Suppressor macrophage treated with lipopolysaccharide for 1 hour (primary cell): ENCODE data around the gene DHRS12.

Experiments used
- DNase-seq, 3 donors: peaks; one replicate each; pipeline ENCODE4 v3.0.0-alpha.2; 2020 to 2022

Gene DHRS12, protein sequence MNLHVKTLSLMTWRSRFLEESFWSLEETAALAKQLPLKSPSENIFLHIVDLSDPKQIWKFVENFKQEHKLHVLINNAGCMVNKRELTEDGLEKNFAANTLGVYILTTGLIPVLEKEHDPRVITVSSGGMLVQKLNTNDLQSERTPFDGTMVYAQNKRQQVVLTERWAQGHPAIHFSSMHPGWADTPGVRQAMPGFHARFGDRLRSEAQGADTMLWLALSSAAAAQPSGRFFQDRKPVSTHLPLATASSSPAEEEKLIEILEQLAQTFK

GRCh38 chr13:51803422-51804294, at the start of gene DHRS12:
TSS of gene DHRS12 (minus strand) at chr13:51804163. CDS start at chr13:51799659, 4,504 bp downstream.
- DNase-seq: peak; percentile 93 to 98 (median 96)

- DNase-seq: peak; percentile 55 to 67 (median 66)
Observed at GRCh38 chr13:51849145-51850101, 45.5 kb upstream of the DHRS12 start.

DNA sequence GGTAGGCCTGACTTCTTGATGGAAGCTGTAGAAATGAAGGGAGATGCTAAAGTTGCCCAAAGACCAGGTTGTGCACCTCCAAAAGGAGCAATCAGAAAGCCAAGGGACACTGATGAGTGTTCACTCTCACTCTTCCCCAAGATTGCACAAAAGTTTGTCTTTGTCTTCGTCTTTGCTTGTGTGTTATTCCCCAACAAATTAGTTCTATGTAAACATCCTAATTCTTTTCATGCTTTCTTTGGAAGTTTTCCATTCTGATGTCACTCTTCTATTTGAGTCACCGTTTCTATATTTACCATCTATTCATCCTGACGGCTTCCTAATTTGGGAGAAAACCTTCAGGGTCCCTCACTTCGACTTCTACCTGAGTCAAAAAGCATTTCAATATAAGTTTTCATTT, 44.7 kb upstream of the DHRS12 start:
- DNase-seq: peak in 2 of 3 donors; percentile 34 to 45

DNA sequence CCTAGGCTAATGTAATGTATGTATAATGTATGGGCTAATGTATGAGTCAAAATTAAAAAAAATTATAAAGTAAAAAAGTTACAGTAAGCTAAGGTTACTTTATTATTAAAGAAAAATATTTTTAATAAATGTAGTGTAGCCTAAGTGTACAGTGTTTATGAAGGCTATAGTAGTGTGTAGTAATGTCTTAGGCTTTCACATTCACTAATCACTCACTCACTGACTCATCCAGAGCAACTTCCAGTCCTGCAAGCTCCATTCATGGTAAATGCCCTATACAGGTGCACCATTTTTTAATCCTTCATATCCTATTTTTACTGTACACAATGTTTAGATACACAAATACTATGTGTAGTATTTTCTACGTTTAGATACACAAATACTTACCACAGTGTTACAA, 42.8 kb upstream of the DHRS12 start:
- DNase-seq: no peak

DNA sequence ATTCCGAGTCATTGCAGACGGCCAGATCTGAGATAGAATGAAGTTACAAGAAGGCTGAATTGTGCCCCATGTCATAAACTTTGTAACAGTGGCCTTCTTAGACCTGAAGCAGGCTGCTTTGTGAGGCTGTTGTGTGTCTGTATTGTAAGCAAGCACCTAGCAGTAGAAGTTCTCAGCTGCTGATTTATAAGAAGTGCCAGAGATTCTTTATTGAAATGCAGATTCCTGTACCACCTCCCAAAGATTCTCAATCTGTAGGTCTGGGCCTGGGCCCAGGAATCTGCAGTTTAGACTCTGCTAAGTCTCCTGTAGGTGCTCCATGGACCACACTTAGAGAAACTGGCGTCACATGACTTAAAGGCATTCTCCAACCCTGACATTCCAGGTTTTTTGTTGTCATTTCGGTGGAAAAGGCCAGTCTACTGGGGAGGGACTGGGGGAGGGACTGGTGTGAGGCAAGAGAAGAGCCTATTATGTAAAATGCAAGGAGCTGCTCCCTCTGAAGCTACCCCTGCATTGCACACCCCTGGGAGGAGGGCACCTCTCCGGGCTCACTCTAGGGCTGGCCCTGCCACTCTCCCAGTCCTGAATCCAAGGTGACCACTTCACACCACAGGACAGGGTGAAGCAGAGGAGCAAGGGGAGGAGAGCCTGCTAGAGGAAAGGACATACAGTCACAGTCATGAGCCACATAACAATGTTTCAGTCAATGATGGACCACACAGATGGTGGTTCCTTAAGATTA, 41.8 kb upstream of the DHRS12 start:
- DNase-seq: no peak

- DNase-seq: peak; percentile 63 to 79 (median 70)
Observed at GRCh38 chr13:51844862-51845573, 41.1 kb upstream of the DHRS12 start, which contains the start of gene TMEM272. TSS of gene TMEM272 (minus strand) at chr13:51845177. CDS start at chr13:51838530, 6,647 bp downstream.

DNA sequence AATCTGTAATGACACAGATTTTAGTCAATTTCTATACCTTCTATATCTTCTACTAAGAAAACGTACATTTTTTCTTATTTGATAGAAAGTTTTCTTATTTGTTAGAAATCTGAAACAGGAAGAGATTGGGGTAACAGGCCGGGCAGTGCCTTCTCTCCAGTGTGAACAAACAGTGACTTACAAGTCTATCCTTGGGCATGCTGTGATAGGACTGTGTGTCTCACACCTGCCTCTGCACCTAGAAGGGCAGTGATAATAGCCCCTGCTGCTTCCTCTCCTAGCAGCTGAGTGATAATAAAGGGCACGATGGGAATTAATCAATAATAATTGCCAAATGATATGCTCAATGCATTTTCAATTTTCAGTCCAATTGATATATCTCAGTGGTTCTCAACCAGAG, 39.6 kb upstream of the DHRS12 start:
- DNase-seq: no peak

- no peak for DNase-seq
Observed at GRCh38 chr13:51841732-51842131, 37.8 kb upstream of the DHRS12 start.

DNA sequence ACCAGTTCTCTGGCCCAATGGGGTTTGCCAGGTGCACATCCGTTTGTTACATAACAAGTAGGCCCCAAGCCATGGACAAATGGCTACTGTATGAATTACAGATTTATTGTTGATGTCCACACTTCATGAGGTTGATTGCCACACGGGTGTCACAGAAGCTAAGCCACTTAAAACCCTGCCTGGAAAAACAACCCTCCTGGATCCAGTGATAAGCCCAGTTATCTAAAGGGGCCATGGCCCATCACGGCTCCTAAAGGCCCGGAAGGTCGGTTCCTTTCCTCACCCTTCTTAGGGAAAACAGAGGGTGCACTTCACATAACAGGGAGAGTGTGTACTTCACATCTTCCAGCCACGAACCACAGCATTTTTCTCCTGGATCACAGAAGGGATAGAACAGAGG, 37.0 kb upstream of the DHRS12 start:
- DNase-seq: no peak

- DNase-seq: no peak
Observed at GRCh38 chr13:51839711-51840540, 36.0 kb upstream of the DHRS12 start.

- DNase-seq: peak in 2 of 3 donors; percentile 37 to 66
Observed at GRCh38 chr13:51838240-51838846, 34.4 kb upstream of the DHRS12 start.

- no peak for DNase-seq
Observed at GRCh38 chr13:51837016-51837415, 33.1 kb upstream of the DHRS12 start.

DNA sequence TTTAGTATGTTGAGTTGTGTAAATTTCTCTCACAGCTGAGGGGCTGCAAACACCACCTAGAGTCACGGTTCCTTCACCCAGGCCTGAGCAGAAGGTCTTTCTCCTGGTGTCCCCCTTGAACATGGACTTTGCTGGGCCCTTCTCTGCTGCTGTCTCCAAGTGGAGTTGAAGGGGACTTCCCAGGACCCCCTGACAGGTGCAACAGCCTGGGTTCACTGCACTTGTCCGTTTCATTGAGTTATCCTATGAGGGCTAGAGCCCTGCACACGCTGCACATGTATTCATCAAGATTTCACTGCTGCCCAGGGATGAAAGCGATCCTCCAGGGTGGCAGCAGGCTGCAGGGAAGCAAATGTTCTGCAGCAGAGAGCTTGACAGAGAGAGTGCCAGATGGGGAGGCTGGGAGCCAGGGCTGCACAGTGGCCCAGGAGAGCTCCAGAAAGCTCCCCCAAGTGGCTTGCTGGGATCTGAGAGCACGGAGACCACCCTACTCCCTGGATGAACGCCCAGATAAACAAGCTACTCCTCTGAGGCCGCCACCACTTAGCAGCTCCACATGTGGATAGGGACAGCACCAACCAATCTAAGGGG, 30.7 kb upstream of the DHRS12 start:
- DNase-seq: no peak

GRCh38 chr13:51833980-51834379, 30.0 kb upstream of the DHRS12 start:
- no peak for DNase-seq

DNA sequence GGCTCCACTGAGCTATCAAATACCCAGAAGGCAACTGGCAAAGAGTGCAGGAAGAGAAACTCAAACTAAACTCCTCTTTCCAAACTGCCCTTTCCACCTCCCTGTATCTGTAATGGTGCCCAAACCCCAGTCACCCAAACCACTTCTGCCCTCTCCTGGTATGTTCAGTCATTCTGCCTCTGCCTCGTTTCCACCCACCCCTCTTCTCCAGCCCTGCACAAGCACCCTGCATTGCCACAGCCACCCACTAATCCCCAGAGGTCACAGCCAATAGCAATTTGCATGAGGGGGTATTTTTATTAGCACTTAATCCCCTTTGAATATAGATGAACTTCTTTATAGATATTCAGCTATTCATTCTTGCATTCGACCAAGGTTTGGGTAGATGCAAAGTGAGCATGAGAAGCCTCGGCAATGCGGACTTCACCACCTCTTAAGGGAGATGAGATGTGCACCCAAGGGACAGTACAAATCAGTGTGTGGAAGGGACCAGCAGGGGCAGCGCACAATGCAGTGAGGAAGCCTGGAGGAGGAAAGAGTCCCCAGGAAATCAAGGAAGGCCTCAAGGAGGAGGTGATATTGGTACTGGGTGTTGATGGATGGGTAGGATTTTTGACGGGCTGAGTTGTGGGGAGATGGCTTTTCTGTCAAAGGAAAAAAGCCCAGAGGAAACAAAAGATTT, 28.6 kb upstream of the DHRS12 start:
- peak; percentile 75 to 81 (median 78) for DNase-seq

GRCh38 chr13:51831519-51831918, 27.6 kb upstream of the DHRS12 start:
- no peak for DNase-seq

DNA sequence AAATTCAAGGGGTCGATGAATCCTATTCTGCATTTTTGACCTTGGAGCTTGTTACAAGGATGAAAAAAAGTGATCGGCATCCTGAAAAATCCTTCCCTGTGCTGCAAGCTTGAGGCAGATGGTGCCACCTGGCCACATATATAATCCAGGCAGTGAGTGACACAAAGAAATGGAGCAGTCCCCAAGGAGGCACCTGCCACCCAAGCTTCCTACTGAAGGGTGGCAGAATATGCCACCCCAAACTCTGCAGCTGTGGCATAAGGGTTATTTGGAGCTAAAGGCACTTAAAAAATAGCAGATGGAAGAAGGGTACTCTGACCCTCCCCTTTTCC, 25.6 kb upstream of the DHRS12 start:
- no peak for DNase-seq

DNA sequence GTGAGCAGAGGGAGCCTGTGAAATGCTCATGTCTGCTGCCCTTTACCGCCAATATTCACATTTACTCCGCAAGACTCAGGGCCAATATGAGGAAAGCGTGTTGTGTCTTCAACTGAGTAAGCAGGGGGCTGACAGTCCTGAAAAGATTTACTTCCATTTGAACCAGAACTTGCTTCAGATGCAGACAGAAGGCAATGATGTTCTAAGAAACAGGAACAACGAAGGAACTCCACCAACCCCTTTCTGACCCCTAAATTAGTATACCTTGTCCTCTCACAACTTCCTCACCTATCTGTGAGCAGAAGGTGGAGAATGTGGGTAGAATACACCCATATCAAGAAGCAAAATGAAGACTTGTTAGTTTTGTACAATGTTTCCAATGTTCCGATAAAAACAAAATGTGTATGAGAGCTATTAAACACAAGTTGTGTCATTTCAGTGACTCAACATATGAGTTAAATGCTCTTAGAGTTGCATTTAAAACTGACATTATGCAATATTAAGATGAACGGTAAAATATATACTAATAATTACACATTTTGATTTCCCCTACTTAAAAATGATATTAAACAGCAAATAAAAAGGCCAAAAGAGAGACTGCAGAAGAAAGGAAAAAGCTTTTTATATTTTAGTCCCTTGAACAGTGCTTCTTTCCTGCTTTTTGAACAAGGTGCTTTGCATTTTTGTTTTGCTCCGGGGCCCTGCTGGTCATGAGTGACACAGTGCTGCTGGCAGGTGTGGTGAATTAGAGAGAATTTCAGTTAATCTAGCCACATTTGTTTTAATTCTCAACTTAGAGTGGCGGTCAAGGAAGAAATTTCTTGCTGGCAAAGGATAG, 25.0 kb upstream of the DHRS12 start:
- peak in 2 of 3 donors; percentile 69 to 75 for DNase-seq
